Measurements from ENCODE around the gene CYSLTR1.
"Not testable (repeated sequence)": the region's sequence is repeated elsewhere in the genome, so short reads cannot be mapped to it uniquely, and the experiment has no call there.

Gene CYSLTR1

GRCh38 chrX:78326401-78326800 lies 1.0 kb downstream of the CYSLTR1 start:
- no peaks in the 10 kb centered on the region for H3K36me3 ChIP-seq
- no peaks in the 10 kb centered on the region for H3K9me3 ChIP-seq
- H3K27ac ChIP-seq: no peak overlapping the region
- TF ChIP-seq Cebpa-rat (IDR thresholded peaks at IDR 0.05): no peak
- H3K4me2 ChIP-seq: peak overlapping the region; percentile 52
- H4K20me1 ChIP-seq: no peaks in the 10 kb centered on the region
- peaks cover 74% of the 10 kb centered on the region for H3K27me3 ChIP-seq
- H3K4me3 ChIP-seq: no peak overlapping the region
- H3K9ac ChIP-seq: no peak overlapping the region
- H3K4me1 ChIP-seq: peaks cover 40% of the 10 kb centered on the region

DNA sequence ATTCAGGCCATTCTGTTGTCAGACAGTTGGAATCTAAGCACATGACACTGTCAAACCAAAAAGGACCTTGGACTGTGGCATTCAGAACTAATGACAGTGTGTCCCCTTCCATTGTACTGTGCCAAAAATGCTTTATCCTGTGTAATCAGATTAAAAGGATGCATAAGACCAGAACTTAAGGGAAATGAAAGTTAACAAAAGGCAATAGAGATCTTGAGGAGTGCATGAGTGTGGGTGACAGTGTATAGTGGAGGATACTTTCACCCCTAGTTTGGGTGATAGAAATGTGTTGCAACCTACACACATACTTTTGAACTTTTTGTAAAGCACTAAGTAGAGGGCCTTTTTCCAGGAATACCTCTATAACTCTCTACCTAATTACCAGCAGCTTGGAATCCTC lies 4.5 kb downstream of the CYSLTR1 start:
- TF ChIP-seq Cebpa-rat (IDR thresholded peaks at IDR 0.05): no peak
- Histone ChIP-seq H3K4me3 (no peak overlapping the region), H3K36me3 (no peaks in the 10 kb centered on the region), H3K27ac (no peak overlapping the region), H3K9me3 (no peaks in the 10 kb centered on the region), H3K9ac (no peak overlapping the region), H3K4me1 (peaks cover 35% of the 10 kb centered on the region), H4K20me1 (no peaks in the 10 kb centered on the region), H3K27me3 (peaks cover 42% of the 10 kb centered on the region), H3K4me2 (peak overlapping the region; percentile 54)

DNA sequence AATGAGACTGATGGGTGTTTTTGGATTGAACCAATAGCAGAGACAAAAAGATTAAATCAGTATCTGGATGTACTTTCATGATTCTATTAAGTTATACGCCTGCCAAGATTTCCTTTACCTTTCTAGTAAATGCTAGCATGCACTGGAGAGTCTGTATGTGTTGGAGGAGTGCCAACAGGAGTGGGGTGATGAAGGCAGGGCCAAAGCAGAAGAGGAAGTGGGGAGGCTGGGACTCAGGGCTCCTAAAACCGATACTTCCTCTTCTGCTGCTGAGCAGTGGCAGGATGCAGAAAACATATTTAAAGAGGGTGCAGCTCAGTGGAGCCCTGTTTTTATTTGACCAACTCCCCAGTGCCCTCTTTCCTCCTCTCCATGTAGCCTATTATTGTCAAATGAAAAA lies 5.6 kb downstream of the CYSLTR1 start:
- Histone ChIP-seq H3K27ac (no peak overlapping the region), H3K4me2 (peak overlapping the region; percentile 54), H3K9me3 (no peaks in the 10 kb centered on the region), H3K27me3 (peaks cover 31% of the 10 kb centered on the region), H3K9ac (no peak overlapping the region), H3K4me3 (no peak overlapping the region), H3K4me1 (peaks cover 25% of the 10 kb centered on the region), H4K20me1 (no peaks in the 10 kb centered on the region), H3K36me3 (no peaks in the 10 kb centered on the region)
- no peak for TF ChIP-seq Cebpa-rat (IDR thresholded peaks at IDR 0.05)

DNA sequence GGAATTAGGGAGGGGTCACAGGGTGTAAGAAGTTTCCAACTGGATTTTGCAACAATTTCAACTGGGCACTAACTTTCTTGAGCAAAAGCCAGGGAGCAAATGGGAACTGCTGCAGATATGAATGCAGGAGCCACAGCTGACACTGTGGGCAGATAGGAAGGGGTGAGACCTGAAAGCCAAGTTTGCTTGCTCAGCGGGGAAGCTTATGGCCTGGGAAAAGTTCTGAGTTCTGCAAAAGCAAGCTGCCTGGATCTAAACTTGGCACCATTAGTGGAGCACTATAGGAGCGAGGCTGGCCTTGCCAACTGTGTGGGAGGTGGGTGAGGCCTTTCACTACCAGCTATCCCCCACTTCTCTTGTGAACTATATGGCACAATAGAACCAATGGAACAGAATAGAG lies 11.1 kb downstream of the CYSLTR1 start:
- no peak overlapping the region for H3K4me3 ChIP-seq
- peaks cover 41% of the 10 kb centered on the region for H3K27me3 ChIP-seq
- no peak for TF ChIP-seq Cebpa-rat (IDR thresholded peaks at IDR 0.05)
- H3K27ac ChIP-seq: no peak overlapping the region
- H3K4me2 ChIP-seq: no peak overlapping the region
- no peaks in the 10 kb centered on the region for H3K36me3 ChIP-seq
- no peak overlapping the region for H3K9ac ChIP-seq
- no peaks in the 10 kb centered on the region for H4K20me1 ChIP-seq
- no peaks in the 10 kb centered on the region for H3K9me3 ChIP-seq
- peaks cover 4% of the 10 kb centered on the region for H3K4me1 ChIP-seq

DNA sequence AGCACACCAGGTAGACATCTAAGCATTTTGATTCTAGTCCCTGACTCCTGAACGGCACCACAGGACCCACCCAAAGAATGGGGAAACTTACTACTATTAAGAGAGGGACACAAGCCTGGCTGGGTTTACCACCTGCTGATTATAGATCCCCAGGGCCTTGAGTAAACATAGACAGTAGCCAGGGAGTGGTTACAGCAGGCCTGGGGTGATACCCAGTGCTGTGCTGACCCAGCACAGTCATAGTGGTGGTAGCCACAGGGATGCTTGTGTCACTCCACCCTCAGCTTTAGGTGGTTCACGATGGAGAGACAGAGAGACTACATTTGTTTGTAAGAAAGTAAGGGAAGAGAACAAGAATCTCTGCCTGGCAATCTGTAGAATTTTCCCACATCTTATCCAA lies 11.7 kb downstream of the CYSLTR1 start:
- H3K4me3 ChIP-seq: no peak overlapping the region
- no peaks in the 10 kb centered on the region for H3K36me3 ChIP-seq
- H3K27me3 ChIP-seq: peaks cover 46% of the 10 kb centered on the region
- no peak overlapping the region for H3K9ac ChIP-seq
- H3K27ac ChIP-seq: no peak overlapping the region
- H3K4me2 ChIP-seq: no peak overlapping the region
- H3K4me1 ChIP-seq: no peaks in the 10 kb centered on the region
- no peak for TF ChIP-seq Cebpa-rat (IDR thresholded peaks at IDR 0.05)
- no peaks in the 10 kb centered on the region for H3K9me3 ChIP-seq
- H4K20me1 ChIP-seq: no peaks in the 10 kb centered on the region

- Histone ChIP-seq H3K27ac (no peak overlapping the region), H3K36me3 (no peaks in the 10 kb centered on the region), H4K20me1 (no peaks in the 10 kb centered on the region), H3K4me1 (no peaks in the 10 kb centered on the region), H3K27me3 (peaks cover 58% of the 10 kb centered on the region), H3K4me3 (no peak overlapping the region), H3K9me3 (no peaks in the 10 kb centered on the region), H3K9ac (no peak overlapping the region), H3K4me2 (no peak overlapping the region)
- TF ChIP-seq Cebpa-rat (IDR thresholded peaks at IDR 0.05): no peak
Observed at GRCh38 chrX:78314561-78314960, 12.8 kb downstream of the CYSLTR1 start.

DNA sequence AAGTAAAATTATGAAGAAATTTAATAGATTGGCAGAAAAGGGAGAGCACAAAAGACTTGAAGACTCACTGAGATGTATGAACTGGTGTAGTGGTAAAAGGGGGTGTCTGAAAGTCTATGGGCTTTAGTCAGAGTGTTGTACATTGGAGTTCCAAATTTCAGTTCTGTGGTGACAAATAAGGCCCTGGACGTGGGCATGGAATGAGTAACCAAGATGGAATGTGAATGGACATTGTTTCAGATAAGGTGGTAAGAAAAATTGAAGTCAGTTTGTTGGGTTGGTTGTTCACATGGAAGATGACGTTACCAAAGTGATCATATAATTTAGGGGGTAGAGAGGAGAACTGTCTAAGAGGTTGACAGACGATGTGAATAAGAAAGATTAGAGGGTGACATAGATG lies 13.9 kb downstream of the CYSLTR1 start:
- H3K4me3 ChIP-seq: no peak overlapping the region
- H3K9me3 ChIP-seq: no peaks in the 10 kb centered on the region
- H4K20me1 ChIP-seq: no peaks in the 10 kb centered on the region
- no peaks in the 10 kb centered on the region for H3K36me3 ChIP-seq
- H3K27me3 ChIP-seq: peaks cover 68% of the 10 kb centered on the region
- no peak overlapping the region for H3K27ac ChIP-seq
- no peak overlapping the region for H3K4me2 ChIP-seq
- no peak overlapping the region for H3K9ac ChIP-seq
- H3K4me1 ChIP-seq: no peaks in the 10 kb centered on the region
- TF ChIP-seq Cebpa-rat (IDR thresholded peaks at IDR 0.05): no peak

DNA sequence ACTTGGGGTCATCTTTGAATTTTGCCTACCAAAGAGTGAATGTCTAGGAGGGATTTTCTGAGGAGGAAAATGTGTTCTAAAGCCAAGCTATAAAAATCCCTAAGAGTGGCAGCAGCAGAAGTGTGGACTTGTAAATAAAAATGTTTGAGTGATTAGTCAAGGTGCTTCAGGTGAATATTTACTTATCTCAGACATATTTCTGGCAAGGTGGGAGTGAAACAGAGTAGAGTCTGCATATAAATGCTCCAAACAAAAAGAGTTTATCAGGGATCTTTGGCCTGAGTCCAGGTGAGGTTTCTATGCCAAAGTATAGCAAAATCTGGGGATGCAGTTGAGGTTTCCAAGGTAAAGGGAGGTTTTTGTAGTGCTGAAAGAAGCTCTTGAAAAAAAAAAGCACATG lies 19.7 kb downstream of the CYSLTR1 start:
- Histone ChIP-seq H3K27ac (no peak overlapping the region), H3K27me3 (peaks cover 77% of the 10 kb centered on the region), H3K4me3 (no peak overlapping the region), H3K9me3 (peaks cover 5% of the 10 kb centered on the region), H3K4me2 (no peak overlapping the region), H3K36me3 (no peaks in the 10 kb centered on the region), H3K4me1 (no peaks in the 10 kb centered on the region), H4K20me1 (no peaks in the 10 kb centered on the region), H3K9ac (no peak overlapping the region)
- no peak for TF ChIP-seq Cebpa-rat (IDR thresholded peaks at IDR 0.05)

GRCh38 chrX:78303086-78303485 lies 24.3 kb downstream of the CYSLTR1 start:
- Histone ChIP-seq H3K27ac (no peak overlapping the region), H3K4me1 (no peaks in the 10 kb centered on the region), H3K4me2 (no peak overlapping the region), H3K9ac (no peak overlapping the region), H3K36me3 (no peaks in the 10 kb centered on the region), H3K4me3 (no peak overlapping the region), H3K9me3 (peaks cover 32% of the 10 kb centered on the region), H4K20me1 (no peaks in the 10 kb centered on the region), H3K27me3 (peaks cover 60% of the 10 kb centered on the region)
- TF ChIP-seq Cebpa-rat (IDR thresholded peaks at IDR 0.05): no peak

DNA sequence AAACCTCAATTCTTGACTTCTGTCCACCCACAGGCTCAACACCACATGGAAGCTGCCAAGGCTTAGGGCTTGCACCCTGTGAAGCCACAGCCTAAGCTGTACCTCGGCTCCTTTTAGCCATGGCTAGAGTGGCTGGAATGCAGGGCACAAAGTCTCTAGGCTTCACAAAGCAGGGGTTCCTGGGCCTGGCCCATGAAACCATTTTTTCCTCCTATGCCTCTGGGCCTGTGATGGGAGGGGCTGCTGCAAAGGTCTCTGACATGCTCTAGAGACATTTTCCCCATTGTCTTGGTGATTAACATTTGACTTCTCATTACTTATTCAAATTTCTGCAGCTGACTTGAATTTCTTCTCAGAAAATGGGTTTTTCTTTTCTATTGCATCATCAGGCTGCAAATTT lies 26.5 kb downstream of the CYSLTR1 start:
- not testable (repeated sequence) for H3K4me3 ChIP-seq, H3K9ac ChIP-seq, H3K4me1 ChIP-seq, H3K4me2 ChIP-seq, H3K36me3 ChIP-seq, H4K20me1 ChIP-seq, H3K27ac ChIP-seq
- H3K9me3 ChIP-seq: peaks cover 32% of the 10 kb centered on the region
- H3K27me3 ChIP-seq: peaks cover 43% of the 10 kb centered on the region

- Histone ChIP-seq H3K4me2 (no peak overlapping the region), H4K20me1 (no peaks in the 10 kb centered on the region), H3K27me3 (peaks cover 18% of the 10 kb centered on the region; the same call in 1 of the 2 replicates), H3K9me3 (peaks cover 9% of the 10 kb centered on the region), H3K9ac (no peak overlapping the region), H3K4me1 (no peaks in the 10 kb centered on the region), H3K4me3 (no peak overlapping the region), H3K27ac (no peak overlapping the region), H3K36me3 (no peaks in the 10 kb centered on the region)
- TF ChIP-seq Cebpa-rat (IDR thresholded peaks at IDR 0.05): no peak
Observed at GRCh38 chrX:78283511-78283910, 43.9 kb downstream of the CYSLTR1 start.
